ENCODE measurements around the gene CENPP. TPM values are rescaled to one million over a fixed set of nuclear protein-coding genes. Genes with fewer than 3 reads are reported as not detected.

CENPP gene
- total and polyA plus RNA-seq, 4 donors: 0.62 to 8.7 (median 1.3) TPM

GRCh38 chr9:92534674-92535073 lies 208.9 kb downstream of the CENPP start:
- TF ChIP-seq YY1 (IDR thresholded peaks at IDR 0.05): peak; percentile 58
- peak; percentile 23 for TF ChIP-seq TAF1 (conservative IDR thresholded peaks at IDR 0.05)
- no peak for TF ChIP-seq HNF4G (IDR thresholded peaks at IDR 0.05)
- peak; percentile 8 for TF ChIP-seq REST (IDR thresholded peaks at IDR 0.05)
- peak overlapping the region; percentile 70 to 81 for H3K27ac ChIP-seq (ENCODE audit: low read depth in 1 of 2, low read length in 2 of 2)
- H3K9me3 ChIP-seq (ENCODE audit: control insufficient read depth in 4 of 4, low read length in 3 of 4): no peaks in the 10 kb centered on the region
- 18% methylated on average over 1 of the region's 1 CpG for WGBS
- H3K4me1 ChIP-seq (ENCODE audit: control insufficient read depth in 4 of 4, insufficient read depth in 4 of 4, low read length in 3 of 4): peaks cover 0 to 18% (median 8%) of the 10 kb centered on the region in 4 donors
- peak overlapping the region in 2 of 3 donors; percentile 31 to 44 for H3K4me3 ChIP-seq (ENCODE audit: low read depth in 1 of 3, low read length in 3 of 3)
- H3K36me3 ChIP-seq (ENCODE audit: control insufficient read depth in 4 of 4, insufficient read depth in 3 of 4, low read depth in 1 of 4, low read length in 3 of 4): no peaks in the 10 kb centered on the region
- H3K9ac ChIP-seq (ENCODE audit: low read depth in 1 of 2, low read length in 2 of 2): peak overlapping the region; percentile 13 to 95
- DNase-seq (ENCODE audit: low spot score): no peak
- H3K27me3 ChIP-seq (ENCODE audit: control insufficient read depth in 4 of 4, insufficient read depth in 4 of 4, low read length in 3 of 4): no peaks in the 10 kb centered on the region

GRCh38 chr9:92535940-92536850 lies 210.4 kb downstream of the CENPP start, which contains the start of gene ECM2:
Gene ECM2, minus strand, starts transcription at chr9:92535990. Its CDS starts 13,124 bp downstream, at chr9:92522866.
- TF ChIP-seq ZBTB33 (IDR thresholded peaks at IDR 0.05) (peak; percentile 10), MAX (IDR thresholded peaks at IDR 0.05) (no peak), REST (IDR thresholded peaks at IDR 0.05) (no peak), EGR1 (IDR thresholded peaks at IDR 0.05; ENCODE audit: low read depth in 2 of 2) (no peak), NR2F2 (IDR thresholded peaks at IDR 0.05) (no peak), JUND (IDR thresholded peaks at IDR 0.05) (peak in 1 of 2 donors; percentile 28), FOXA1 (IDR thresholded peaks at IDR 0.05) (no peak), FOXA2 (IDR thresholded peaks at IDR 0.05) (peak; percentile 56), HNF4G (IDR thresholded peaks at IDR 0.05) (peak; percentile 25), CTCF (IDR thresholded peaks at IDR 0.05; ENCODE audit: low read depth, low read length, missing input control) (no peak), YY1 (IDR thresholded peaks at IDR 0.05) (peak; percentile 68), GABPA (IDR thresholded peaks at IDR 0.05 in 1 of 2, conservative IDR thresholded peaks at IDR 0.05 in 1 of 2) (no peak), RAD21 (IDR thresholded peaks at IDR 0.05) (no peak), HNF4A (conservative IDR thresholded peaks at IDR 0.05) (peak; percentile 66 to 80), TAF1 (conservative IDR thresholded peaks at IDR 0.05) (peak; percentile 67), ATF3 (IDR thresholded peaks at IDR 0.05) (no peak), SP1 (IDR thresholded peaks at IDR 0.05) (peak; percentile 14), RXRA (IDR thresholded peaks at IDR 0.05) (peak in 1 of 2 donors; percentile 26)
- Histone ChIP-seq H3K4me1 (ENCODE audit: control insufficient read depth in 4 of 4, insufficient read depth in 4 of 4, low read length in 3 of 4) (peaks cover 0 to 18% (median 8%) of the 10 kb centered on the region in 4 donors), H3K27me3 (ENCODE audit: control insufficient read depth in 4 of 4, insufficient read depth in 4 of 4, low read length in 3 of 4) (no peaks in the 10 kb centered on the region), H3K36me3 (ENCODE audit: control insufficient read depth in 4 of 4, insufficient read depth in 3 of 4, low read depth in 1 of 4, low read length in 3 of 4) (no peaks in the 10 kb centered on the region), H3K9ac (ENCODE audit: low read depth in 1 of 2, low read length in 2 of 2) (peak within 1 kb of the TSS; percentile 83 to 95), H3K9me3 (ENCODE audit: control insufficient read depth in 4 of 4, low read length in 3 of 4) (no peaks in the 10 kb centered on the region), H3K4me3 (ENCODE audit: low read depth in 1 of 3, low read length in 3 of 3) (peak within 1 kb of the TSS; percentile 26 to 54 (median 44)), H3K27ac (ENCODE audit: low read depth in 1 of 2, low read length in 2 of 2) (peak within 1 kb of the TSS; percentile 91 to 93)
- no peak for DNase-seq (ENCODE audit: low spot score)
- 29% methylated on average over 7 of the region's 7 CpGs for WGBS
